Chondrocyte (in vitro differentiated cells): ENCODE data around the gene KRTAP1-1. TPM values are rescaled to one million over a fixed set of nuclear protein-coding genes. Genes with fewer than 3 reads are reported as not detected.

Source experiments
- DNase-seq: peaks from one replicate; pipeline ENCODE4 v3.0.0; 2021; ENCODE audit warnings: mixed read lengths, low spot score
- H3K27ac Mint-ChIP-seq: one replicate; pipeline ENCODE4 v1.8.0; 2021; ENCODE audit warnings: mild to moderate bottlenecking, moderate library complexity, mixed read lengths; ENCODE audit not compliant: unreplicated experiment
- H3K27me3 Mint-ChIP-seq: 2 replicates; pipeline ENCODE4 v1.8.0; 2021; ENCODE audit warnings: low read depth, mixed read lengths
- H3K36me3 Mint-ChIP-seq: 2 replicates; pipeline ENCODE4 v1.8.0; 2021; ENCODE audit warnings: low read depth, mixed read lengths
- H3K4me1 Mint-ChIP-seq: 2 replicates; pipeline ENCODE4 v1.8.0; 2021; ENCODE audit warnings: low read depth, mild to moderate bottlenecking, mixed read lengths
- H3K4me3 Mint-ChIP-seq: one replicate; pipeline ENCODE4 v1.8.0; 2021; ENCODE audit warnings: mild to moderate bottlenecking, moderate library complexity, mixed read lengths; ENCODE audit not compliant: unreplicated experiment
- H3K9me3 Mint-ChIP-seq: 2 replicates; pipeline ENCODE4 v1.8.0; 2021; ENCODE audit warnings: low read depth, mixed read lengths
- total RNA-seq: library from RNA; stranded (reverse); gene quantifications from 3 replicates; pipeline ENCODE4 v1.2.1, GENCODE V29; 2021
- TF ChIP-seq, protein P1 (sequence below): fragments of 200-600 bp; sonication (generic); IDR thresholded peaks from 2 replicates; pipeline ENCODE4 v1.5.0; 2021; ENCODE audit warnings: antibody characterized with exemption, mild to moderate bottlenecking, moderate library complexity

KRTAP1-1 gene
- total RNA-seq, 1 donor from 2014 or later = not detected

DNA sequence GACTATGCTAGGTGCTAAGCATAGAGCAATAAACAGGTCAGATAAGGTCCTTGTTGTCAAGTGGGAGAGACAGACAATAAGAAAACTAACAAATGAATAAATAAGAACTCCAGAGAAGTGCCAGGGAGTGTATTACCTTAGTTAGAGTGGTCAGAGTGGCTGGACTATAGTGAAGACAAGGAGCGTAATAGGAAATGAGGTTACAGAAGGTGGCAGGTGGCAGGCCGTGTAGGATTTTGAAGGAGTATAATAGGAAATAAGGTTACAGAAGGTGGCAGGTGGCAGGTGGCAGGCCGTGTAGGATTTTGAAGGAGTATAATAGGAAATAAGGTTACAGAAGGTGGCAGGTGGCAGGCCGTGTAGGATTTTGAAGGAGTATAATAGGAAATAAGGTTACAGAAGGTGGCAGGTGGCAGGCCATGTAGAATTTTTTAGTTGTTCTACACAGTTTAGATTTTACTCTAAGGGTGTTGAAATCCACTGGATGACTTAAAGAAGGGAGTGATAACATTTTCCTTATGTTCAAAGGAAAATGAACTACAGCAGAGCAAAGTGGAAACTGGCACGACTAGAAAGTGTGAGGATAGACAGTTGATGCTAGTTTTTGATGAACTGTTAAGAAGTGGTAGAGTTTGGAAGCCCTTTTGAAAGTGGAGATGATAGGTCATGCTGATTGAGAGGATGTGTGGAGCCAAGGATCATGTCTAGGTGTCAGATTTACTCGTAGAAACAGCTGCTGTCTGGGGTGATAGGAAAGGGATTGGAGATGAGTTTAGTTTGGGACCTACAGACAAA, 28.7 kb downstream of the KRTAP1-1 start:
- Mint-ChIP-seq H3K4me1 (peaks cover 4% of the 10 kb centered on the region), H3K36me3 (no peaks in the 10 kb centered on the region), H3K4me3 (no peak overlapping the region), H3K27me3 (no peaks in the 10 kb centered on the region), H3K9me3 (no peaks in the 10 kb centered on the region), H3K27ac (no peak overlapping the region)
- no peak for DNase-seq
- TF ChIP-seq, protein P1, sequence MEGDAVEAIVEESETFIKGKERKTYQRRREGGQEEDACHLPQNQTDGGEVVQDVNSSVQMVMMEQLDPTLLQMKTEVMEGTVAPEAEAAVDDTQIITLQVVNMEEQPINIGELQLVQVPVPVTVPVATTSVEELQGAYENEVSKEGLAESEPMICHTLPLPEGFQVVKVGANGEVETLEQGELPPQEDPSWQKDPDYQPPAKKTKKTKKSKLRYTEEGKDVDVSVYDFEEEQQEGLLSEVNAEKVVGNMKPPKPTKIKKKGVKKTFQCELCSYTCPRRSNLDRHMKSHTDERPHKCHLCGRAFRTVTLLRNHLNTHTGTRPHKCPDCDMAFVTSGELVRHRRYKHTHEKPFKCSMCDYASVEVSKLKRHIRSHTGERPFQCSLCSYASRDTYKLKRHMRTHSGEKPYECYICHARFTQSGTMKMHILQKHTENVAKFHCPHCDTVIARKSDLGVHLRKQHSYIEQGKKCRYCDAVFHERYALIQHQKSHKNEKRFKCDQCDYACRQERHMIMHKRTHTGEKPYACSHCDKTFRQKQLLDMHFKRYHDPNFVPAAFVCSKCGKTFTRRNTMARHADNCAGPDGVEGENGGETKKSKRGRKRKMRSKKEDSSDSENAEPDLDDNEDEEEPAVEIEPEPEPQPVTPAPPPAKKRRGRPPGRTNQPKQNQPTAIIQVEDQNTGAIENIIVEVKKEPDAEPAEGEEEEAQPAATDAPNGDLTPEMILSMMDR = no peak

DNA sequence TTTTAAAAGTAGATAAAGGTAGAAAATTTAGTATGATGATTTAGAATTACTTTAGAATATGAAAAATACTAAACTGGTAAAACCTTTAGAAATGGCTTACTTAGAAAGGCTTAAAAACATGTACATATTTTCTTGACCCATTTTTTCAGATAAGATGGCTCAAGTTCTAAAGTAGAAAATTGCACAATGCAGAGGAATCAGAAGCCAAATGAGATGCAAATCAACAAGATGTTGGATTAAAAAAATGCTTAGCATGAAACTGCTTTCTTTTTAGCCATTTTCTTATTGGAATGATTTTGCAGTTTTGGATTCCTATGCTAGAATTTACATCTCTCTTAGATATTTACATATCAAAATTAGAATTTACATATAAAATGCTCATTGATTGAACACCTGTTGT, 30.8 kb downstream of the KRTAP1-1 start:
- Mint-ChIP-seq H3K9me3 (no peaks in the 10 kb centered on the region), H3K4me1 (peaks cover 4% of the 10 kb centered on the region), H3K27me3 (no peaks in the 10 kb centered on the region), H3K36me3 (no peaks in the 10 kb centered on the region), H3K4me3 (no peak overlapping the region), H3K27ac (no peak overlapping the region)
- TF ChIP-seq, protein P1 = no peak
- no peak for DNase-seq

DNA sequence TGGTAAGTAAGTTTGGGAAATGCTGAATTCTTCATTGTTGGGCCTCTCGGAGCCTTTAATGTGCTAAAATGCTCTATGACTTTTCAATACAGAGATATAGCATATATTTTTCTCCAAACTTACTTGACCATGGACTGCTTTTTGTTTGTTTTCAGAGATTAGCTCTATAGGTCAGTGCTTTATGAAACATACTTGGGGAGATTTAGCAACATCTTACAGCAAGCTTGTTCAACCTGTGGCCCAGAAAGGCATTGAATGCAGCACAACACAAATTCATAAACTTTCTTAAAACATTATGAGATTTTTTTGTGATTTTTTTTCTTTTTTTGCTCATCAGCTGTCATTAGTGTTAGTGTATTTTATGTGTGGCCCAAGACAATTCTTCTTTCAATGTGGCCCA, 31.3 kb downstream of the KRTAP1-1 start:
- no peaks in the 10 kb centered on the region for H3K27me3 Mint-ChIP-seq
- TF ChIP-seq, protein P1 = no peak
- H3K36me3 Mint-ChIP-seq = no peaks in the 10 kb centered on the region
- H3K9me3 Mint-ChIP-seq = no peaks in the 10 kb centered on the region
- peaks cover 4% of the 10 kb centered on the region for H3K4me1 Mint-ChIP-seq
- H3K4me3 Mint-ChIP-seq = no peak overlapping the region
- H3K27ac Mint-ChIP-seq = no peak overlapping the region
- no peak for DNase-seq

DNA sequence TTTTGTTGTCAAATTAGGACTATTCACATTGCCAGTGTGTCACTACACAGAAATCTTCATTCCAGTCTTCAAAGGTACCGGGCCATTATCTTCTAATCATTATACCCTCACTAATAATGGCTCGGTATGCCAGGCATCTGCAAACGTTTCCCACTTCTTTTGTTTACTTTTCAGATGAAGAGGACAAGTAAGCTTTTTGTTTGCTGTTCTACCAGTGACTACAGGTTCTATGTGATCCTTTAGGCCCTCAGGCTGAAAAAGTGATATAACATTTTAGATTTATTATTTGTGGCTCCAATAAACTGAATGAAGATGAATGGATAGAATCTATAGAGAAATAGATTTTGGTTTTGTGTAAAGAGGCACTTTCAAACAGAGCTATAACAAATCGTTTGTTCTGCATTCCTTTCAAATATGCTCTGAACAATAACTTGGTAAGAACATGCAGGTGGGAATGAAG, 31.9 kb downstream of the KRTAP1-1 start:
- peaks cover 2% of the 10 kb centered on the region for H3K27me3 Mint-ChIP-seq
- no peaks in the 10 kb centered on the region for H3K9me3 Mint-ChIP-seq
- H3K4me3 Mint-ChIP-seq = no peak overlapping the region
- H3K4me1 Mint-ChIP-seq = peaks cover 4% of the 10 kb centered on the region
- no peak overlapping the region for H3K27ac Mint-ChIP-seq
- no peak for DNase-seq
- H3K36me3 Mint-ChIP-seq = no peaks in the 10 kb centered on the region
- TF ChIP-seq, protein P1 = no peak

DNA sequence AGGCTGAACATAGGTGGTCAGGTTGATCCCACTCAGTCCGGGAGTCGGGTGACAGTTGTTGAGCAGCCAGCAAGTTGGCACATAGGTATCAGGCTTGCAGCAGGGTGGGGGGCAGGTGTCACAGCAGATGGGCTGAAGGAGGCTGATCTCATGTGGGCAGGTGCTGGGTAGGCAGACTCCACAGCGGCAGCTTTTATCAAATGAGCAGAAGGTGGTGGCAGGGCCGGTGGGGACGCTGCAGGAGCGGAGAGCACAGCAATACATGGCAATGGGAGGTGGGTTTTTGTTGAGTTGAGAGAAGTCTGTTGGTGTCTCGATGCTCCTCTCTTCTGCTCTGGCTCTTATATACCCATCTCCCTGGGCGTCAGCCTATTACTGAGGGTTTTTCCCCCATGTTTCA, 32.4 kb downstream of the KRTAP1-1 start, which contains the start of gene KRTAP3-1:
Gene KRTAP3-1 (minus strand): TSS at position 318 of the 400 bp plus-strand sequence. CDS start 54 bp downstream, at position 264.
- TF ChIP-seq, protein P1 = no peak
- Mint-ChIP-seq H3K4me3 (no peak within 1 kb of the TSS), H3K4me1 (peaks cover 4% of the 10 kb centered on the region), H3K27ac (no peak within 1 kb of the TSS), H3K27me3 (peaks cover 2% of the 10 kb centered on the region), H3K36me3 (no peaks in the 10 kb centered on the region), H3K9me3 (no peaks in the 10 kb centered on the region)
- no peak for DNase-seq
